Stimulated activated CD8-positive, alpha-beta memory T cell treated with anti-CD3 and anti-CD28 coated beads, Interleukin-2, amount 100 ng/mL, for 1 hour (primary cell): ENCODE results near the gene ERBB3.
"Not testable (repeated sequence)": the region's sequence is repeated elsewhere in the genome, so short reads cannot be mapped to it uniquely, and the experiment has no call there.

Source experiments
- DNase-seq, 2 donors: peaks; one replicate each; pipeline ENCODE4 v3.0.0-alpha.2; 2020; ENCODE audit warnings: low read depth in 2 of 2

Gene ERBB3

GRCh38 chr12:56079723-56080555 lies at the start of gene ERBB3:
TSS of gene ERBB3 (plus strand) at chr12:56080165. CDS start at chr12:56080301, 136 bp downstream.
- DNase-seq = peak; percentile 45

DNA sequence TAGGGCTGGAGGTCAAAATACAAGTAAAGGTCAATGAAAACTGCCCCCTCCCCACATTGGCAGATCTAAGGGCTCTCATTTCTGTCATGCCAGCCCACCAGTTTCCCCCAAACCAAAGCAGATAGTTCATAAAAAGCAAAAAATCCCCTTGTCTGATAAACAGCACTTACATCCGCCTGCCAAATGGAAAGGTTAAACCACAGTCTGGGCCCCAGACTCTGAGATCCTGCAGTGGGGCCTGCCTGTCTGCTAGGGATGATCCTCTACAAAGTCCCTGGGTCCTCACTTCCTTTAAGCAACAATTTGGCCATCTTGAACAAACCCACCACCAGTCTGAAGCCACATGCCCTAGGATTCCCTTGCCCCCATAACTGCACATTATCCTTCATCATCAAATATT lies 48.0 kb upstream of the ERBB3 start:
- DNase-seq = no peak

DNA sequence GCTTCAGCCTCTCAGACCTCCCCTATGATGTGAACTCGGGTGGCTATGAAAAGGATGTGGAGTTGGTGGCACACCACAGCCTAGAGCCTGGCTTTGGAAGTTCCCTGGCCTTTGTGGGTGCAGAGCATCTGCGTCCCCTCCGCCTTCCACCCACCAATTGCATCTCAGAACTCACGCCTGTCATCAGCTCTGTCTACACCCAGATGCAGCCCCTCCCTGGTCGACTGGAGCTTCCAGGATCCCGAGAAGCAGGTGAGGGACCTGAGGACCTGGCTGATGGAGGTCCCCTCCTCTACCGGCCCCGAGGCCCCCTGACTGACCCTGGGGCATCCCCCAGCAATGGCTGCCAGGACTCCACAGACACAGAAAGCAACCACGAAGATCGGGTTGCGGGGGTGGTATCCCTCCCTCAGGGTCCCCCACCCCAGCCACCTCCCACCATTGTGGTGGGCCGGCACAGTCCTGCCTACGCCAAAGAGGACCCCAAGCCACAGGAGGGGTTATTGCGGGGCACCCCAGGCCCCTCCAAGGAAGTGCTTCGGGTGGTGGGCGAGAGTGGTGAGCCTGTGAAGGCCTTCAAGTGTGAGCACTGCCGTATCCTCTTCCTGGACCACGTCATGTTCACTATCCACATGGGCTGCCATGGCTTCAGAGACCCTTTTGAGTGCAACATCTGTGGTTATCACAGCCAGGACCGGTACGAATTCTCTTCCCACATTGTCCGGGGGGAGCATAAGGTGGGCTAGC lies 45.2 kb upstream of the ERBB3 start:
- DNase-seq = no peak

GRCh38 chr12:56037161-56037560 lies 42.8 kb upstream of the ERBB3 start:
- DNase-seq = no peak

DNA sequence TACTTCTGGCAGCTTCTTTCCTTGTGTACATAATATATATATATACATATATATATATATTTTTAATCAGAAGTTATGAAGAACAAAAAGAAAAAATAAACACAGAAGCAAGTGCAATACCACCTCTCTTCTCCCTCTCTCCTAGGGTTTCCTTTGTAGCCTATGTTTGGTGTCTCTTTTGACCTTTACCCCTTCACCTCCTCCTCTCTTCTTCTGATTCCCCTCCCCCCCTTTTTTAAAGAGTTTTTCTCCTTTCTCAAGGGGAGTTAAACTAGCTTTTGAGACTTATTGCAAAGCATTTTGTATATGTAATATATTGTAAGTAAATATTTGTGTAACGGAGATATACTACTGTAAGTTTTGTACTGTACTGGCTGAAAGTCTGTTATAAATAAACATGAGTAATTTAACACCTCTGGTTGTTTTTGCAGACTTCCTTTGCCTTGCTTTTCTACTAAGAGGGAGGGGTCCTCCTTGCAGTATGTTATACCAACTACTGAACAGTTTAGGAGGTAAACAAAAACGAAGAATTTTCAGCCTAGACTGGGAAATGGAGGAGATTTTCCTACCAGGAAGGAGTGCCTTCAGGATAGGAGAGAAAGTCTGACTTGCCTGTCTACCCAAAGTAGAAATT lies 41.8 kb upstream of the ERBB3 start:
- DNase-seq = no peak

DNA sequence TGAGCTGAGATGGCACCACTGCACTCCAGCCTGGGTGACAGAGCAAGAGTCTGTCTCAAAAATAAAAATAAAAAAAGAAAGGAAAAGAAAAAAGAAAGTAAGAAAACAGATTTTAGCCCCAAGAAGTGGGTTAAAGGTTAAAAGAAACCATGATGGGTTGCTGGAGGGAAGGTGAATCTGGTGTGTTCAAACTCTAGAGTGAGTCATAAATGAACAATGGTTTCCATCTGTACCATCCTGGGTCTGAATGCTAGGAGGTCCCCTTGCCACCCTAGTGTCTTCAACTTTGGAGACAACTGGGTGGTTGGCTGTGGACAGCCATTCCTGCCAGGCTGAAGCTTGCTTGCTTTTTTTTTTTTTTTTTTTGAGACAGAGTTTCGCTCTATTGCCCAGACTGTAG lies 39.8 kb upstream of the ERBB3 start:
- no peak for DNase-seq

- no peak for DNase-seq
Observed at GRCh38 chr12:56040963-56041551, 38.9 kb upstream of the ERBB3 start.

- DNase-seq = peak; percentile 80 to 83
Observed at GRCh38 chr12:56041552-56042429, 38.2 kb upstream of the ERBB3 start, which contains the start of gene RPS26. TSS of gene RPS26 (plus strand) at chr12:56041918. CDS start at chr12:56042167, 249 bp downstream.

DNA sequence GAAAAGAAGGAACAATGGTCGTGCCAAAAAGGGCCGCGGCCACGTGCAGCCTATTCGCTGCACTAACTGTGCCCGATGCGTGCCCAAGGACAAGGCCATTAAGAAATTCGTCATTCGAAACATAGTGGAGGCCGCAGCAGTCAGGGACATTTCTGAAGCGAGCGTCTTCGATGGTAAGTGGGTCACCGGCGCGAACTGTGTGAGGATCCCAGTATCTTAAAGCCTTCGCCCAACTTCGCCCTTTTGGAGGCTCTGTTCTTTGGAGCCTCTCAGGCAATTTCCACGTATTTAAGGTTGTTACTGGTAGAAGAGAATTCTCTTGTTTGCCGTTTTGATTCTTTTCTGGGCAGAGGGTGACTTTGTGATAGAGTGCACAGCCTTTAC lies 37.5 kb upstream of the ERBB3 start:
- not testable (repeated sequence) for DNase-seq

DNA sequence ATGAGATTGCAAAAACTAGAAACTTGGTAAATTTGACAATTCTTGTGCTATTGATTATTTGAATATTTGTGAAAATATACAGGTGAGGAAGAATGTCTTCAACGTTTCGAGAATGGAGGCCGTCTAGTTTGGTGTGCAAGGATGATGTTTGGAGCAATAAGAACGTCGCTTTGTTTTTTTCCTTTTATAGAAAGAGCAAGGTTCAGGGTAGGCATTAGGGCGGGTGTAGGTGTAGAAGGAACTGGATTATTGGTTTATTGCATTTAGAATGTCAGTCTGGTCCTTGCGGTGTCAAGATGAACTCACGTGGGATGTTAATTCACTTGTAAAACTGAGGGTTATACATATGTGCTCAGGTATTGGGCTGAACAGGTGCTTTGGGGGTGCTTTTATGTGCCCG lies 37.1 kb upstream of the ERBB3 start:
- no peak for DNase-seq

DNA sequence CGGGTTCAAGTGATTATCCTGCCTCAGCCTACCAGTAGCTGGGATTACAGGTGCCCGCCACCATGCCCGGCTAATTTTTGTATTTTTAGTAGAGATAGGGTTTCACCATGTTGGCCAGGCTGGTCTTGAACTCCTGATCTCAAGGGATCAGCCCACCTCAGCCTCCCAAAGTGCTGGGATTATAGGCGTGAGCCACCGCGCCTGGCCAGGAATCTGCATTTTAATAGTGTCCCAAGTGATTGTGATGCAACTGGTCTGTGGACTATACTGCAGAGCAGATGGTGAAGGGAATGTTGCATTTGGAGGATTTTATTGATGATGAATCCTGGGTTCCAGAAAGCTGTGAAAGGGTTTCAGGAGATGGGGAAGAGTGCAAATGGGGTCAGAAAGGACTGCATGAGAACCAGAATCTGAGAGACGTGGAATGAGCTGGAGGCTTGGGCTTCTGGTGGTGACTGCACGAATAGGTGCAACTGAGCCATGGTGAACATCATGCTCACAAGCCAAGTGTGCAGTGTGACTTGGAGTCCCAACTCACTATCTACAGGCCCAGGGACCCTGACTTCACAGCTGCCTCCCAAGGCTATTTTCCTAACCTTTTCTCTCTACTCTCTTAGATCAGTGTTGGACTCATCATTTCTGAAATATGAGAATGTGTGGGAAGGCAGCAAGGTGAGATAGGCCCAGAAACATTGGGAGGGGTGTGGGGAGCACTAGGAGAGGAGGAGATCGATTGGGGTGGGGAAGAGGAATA lies 33.8 kb upstream of the ERBB3 start:
- DNase-seq = no peak

DNA sequence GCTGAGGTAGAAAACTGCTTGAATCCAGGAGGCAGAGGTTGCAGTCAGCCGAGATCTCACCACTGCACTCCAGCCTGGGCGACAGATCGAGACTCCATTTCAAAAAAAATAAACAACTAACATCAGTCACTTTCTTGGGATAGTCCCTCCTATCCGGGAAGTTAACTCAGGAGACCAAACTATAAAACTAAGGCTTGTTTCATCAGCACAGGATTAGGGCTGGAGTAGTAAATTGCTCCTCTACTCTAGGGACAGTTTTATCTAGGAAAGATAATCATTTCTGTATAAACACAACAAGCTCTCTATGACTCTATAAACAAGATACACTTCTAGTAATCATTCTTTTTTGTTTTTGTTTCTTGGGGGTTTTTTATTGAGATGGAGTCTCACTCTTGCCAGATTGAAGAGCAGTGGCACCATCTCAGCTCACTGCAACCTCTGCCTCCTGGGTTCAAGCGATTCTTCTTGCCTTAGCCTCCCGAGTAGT lies 26.5 kb upstream of the ERBB3 start:
- DNase-seq = no peak

- DNase-seq = not testable (repeated sequence)
Observed at GRCh38 chr12:56059964-56060363, 20.0 kb upstream of the ERBB3 start.

DNA sequence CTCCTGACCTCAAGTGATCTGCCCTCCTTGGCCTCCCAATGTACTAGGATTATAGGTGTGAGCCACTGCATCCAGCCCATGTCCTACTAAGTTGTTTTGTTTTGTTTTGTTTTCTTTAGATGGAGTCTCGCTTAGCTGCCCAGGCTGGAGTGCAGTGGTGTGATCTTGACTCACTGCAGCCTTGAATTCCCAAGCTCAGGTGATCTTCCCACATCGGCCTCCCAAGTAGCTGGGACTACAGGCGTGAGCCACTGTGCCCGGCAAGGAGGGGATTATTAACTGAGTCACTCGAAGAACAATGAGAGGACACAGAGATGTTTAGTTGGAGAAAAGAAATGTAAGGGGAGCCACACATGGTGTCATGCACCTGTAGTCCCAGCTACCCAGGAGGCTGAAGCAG lies 18.0 kb upstream of the ERBB3 start:
- no peak for DNase-seq

- no peak for DNase-seq
Observed at GRCh38 chr12:56062996-56063395, 17.0 kb upstream of the ERBB3 start.

DNA sequence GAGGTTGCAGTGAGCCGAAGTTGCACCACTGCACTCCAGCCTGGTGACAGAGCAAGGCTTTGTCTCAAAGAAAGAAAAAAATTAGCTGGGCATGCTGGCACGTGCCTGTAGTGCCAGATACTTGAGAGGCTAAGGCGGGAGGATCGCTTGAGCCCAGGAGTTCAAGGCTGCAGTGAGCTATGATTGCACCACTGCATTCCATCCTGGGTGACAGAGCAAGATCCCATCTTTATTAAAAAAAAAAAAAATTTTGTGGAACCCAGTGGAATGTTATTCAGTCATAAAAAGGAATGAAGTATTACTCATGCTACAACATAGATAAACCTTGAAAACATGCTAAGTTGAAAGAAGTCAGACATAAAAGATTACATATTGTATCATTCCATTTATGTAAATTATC lies 8.3 kb upstream of the ERBB3 start:
- DNase-seq = no peak

- DNase-seq = no peak
Observed at GRCh38 chr12:56074396-56074795, 5.6 kb upstream of the ERBB3 start.

- not testable (repeated sequence) for DNase-seq
Observed at GRCh38 chr12:56077966-56078365, 2.0 kb upstream of the ERBB3 start.

GRCh38 chr12:56078427-56078826 lies 1.5 kb upstream of the ERBB3 start:
- no peak for DNase-seq
